Measurements from ENCODE around the gene IGSF3. TPM values are rescaled to one million over a fixed set of nuclear protein-coding genes. Genes with fewer than 3 reads are reported as not detected.

The IGSF3 gene
- total and polyA plus RNA-seq, 2 experiments from 2014 or later = 7.3 to 37.8 TPM

GRCh38 chr1:116570358-116571214 lies 96.9 kb downstream of the IGSF3 start, which contains the start of gene CD58:
Gene CD58 (minus strand): TSS chr1:116571026. CDS start chr1:116570972, 54 bp downstream.
- Mint-ChIP-seq H3K4me1 (peaks cover 35% of the 10 kb centered on the region), H3K27me3 (ENCODE audit: insufficient read depth, low read depth, poor library complexity) (peaks cover 14% of the 10 kb centered on the region), H3K9me3 (no peaks in the 10 kb centered on the region), H3K4me3 (peak within 1 kb of the TSS; percentile 75), H3K36me3 (ENCODE audit: low read depth) (no peaks in the 10 kb centered on the region), H3K27ac (peak within 1 kb of the TSS; percentile 49; the same call in 1 of the 2 replicates)
- H3K27ac ChIP-seq (ENCODE audit: low read depth) = peak within 1 kb of the TSS; percentile 80
- ATAC-seq (peak; percentile 87), DNase-seq (ENCODE audit: low spot score) (peak; percentile 91)
- peak within 1 kb of the TSS; percentile 90 for H3K4me3 ChIP-seq
- no peaks in the 10 kb centered on the region for H4K20me1 ChIP-seq (replicated peaks; ENCODE audit: insufficient read depth)
- peaks cover 6% of the 10 kb centered on the region; the same call in 1 of the 2 replicates for H3K79me2 ChIP-seq (replicated peaks; ENCODE audit: insufficient read depth)
- TF ChIP-seq EZH2phosphoT487 (IDR thresholded peaks at IDR 0.05; ENCODE audit: unreplicated experiment) = no peak
- peak; percentile 70 for TF ChIP-seq ZNF462 (CRISPR knock-in tag; IDR thresholded peaks at IDR 0.05)
- TF ChIP-seq ZNF114 (CRISPR knock-in tag; IDR thresholded peaks at IDR 0.05) = no peak
- no peak for TF ChIP-seq STAT1 (IDR thresholded peaks at IDR 0.05; ENCODE audit: unreplicated experiment)
- TF ChIP-seq POLR2AphosphoS5 (IDR thresholded peaks at IDR 0.05; ENCODE audit: low read depth) = peak; percentile 67
- TF ChIP-seq, protein P1, sequence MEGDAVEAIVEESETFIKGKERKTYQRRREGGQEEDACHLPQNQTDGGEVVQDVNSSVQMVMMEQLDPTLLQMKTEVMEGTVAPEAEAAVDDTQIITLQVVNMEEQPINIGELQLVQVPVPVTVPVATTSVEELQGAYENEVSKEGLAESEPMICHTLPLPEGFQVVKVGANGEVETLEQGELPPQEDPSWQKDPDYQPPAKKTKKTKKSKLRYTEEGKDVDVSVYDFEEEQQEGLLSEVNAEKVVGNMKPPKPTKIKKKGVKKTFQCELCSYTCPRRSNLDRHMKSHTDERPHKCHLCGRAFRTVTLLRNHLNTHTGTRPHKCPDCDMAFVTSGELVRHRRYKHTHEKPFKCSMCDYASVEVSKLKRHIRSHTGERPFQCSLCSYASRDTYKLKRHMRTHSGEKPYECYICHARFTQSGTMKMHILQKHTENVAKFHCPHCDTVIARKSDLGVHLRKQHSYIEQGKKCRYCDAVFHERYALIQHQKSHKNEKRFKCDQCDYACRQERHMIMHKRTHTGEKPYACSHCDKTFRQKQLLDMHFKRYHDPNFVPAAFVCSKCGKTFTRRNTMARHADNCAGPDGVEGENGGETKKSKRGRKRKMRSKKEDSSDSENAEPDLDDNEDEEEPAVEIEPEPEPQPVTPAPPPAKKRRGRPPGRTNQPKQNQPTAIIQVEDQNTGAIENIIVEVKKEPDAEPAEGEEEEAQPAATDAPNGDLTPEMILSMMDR (conservative IDR thresholded peaks at IDR 0.05; ENCODE audit: low read depth in 2 of 2) = peak; percentile 47 to 62
- TF ChIP-seq CREB1 (CRISPR knock-in tag; IDR thresholded peaks at IDR 0.05; ENCODE audit: low read depth) = peak; percentile 52
- no peak for TF ChIP-seq NANOG (IDR thresholded peaks at IDR 0.05; ENCODE audit: borderline replicate concordance)
- no peak for TF ChIP-seq JUNB (IDR thresholded peaks at IDR 0.05; ENCODE audit: unreplicated experiment)
- H3K4me1 ChIP-seq (ENCODE audit: insufficient read depth) = peaks cover 22% of the 10 kb centered on the region
- no peaks in the 10 kb centered on the region for H3K36me3 ChIP-seq (ENCODE audit: insufficient read depth)
- H3K9me2 ChIP-seq (ENCODE audit: insufficient read depth) = no peaks in the 10 kb centered on the region
- peak within 1 kb of the TSS; percentile 98 for H2AFZ ChIP-seq
- H3K4me2 ChIP-seq = peak within 1 kb of the TSS; percentile 93
- peaks cover 8% of the 10 kb centered on the region for H3K27me3 ChIP-seq (ENCODE audit: insufficient read depth)
- no peaks in the 10 kb centered on the region; the same call in 1 of the 2 replicates for H3F3A ChIP-seq (replicated peaks; ENCODE audit: low read depth)
